ENCODE data around the gene DUSP28.

DNA sequence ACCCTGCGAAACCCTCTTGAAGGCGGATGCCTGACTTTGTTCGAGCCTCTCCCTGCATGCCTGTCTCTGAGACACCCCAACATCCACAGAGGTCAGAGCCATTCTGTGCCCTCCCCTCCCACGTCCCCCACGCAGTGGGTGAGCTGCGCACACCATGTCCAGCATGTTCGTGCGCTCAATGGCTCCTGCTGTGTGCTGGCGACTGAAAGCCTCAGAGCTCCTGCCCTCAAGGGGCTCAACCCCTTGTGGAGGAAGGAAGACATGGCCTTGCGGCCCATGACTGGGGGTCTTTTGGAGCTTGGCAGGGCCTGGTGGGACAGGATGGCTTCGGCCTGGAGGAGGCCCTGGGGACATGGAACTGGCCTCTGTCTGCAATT lies 48.1 kb upstream of the DUSP28 start:
- TF ChIP-seq, protein P1, sequence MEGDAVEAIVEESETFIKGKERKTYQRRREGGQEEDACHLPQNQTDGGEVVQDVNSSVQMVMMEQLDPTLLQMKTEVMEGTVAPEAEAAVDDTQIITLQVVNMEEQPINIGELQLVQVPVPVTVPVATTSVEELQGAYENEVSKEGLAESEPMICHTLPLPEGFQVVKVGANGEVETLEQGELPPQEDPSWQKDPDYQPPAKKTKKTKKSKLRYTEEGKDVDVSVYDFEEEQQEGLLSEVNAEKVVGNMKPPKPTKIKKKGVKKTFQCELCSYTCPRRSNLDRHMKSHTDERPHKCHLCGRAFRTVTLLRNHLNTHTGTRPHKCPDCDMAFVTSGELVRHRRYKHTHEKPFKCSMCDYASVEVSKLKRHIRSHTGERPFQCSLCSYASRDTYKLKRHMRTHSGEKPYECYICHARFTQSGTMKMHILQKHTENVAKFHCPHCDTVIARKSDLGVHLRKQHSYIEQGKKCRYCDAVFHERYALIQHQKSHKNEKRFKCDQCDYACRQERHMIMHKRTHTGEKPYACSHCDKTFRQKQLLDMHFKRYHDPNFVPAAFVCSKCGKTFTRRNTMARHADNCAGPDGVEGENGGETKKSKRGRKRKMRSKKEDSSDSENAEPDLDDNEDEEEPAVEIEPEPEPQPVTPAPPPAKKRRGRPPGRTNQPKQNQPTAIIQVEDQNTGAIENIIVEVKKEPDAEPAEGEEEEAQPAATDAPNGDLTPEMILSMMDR (conservative IDR thresholded peaks at IDR 0.05; ENCODE audit: low read depth in 2 of 2) = no peak
- TF ChIP-seq, protein P2, sequence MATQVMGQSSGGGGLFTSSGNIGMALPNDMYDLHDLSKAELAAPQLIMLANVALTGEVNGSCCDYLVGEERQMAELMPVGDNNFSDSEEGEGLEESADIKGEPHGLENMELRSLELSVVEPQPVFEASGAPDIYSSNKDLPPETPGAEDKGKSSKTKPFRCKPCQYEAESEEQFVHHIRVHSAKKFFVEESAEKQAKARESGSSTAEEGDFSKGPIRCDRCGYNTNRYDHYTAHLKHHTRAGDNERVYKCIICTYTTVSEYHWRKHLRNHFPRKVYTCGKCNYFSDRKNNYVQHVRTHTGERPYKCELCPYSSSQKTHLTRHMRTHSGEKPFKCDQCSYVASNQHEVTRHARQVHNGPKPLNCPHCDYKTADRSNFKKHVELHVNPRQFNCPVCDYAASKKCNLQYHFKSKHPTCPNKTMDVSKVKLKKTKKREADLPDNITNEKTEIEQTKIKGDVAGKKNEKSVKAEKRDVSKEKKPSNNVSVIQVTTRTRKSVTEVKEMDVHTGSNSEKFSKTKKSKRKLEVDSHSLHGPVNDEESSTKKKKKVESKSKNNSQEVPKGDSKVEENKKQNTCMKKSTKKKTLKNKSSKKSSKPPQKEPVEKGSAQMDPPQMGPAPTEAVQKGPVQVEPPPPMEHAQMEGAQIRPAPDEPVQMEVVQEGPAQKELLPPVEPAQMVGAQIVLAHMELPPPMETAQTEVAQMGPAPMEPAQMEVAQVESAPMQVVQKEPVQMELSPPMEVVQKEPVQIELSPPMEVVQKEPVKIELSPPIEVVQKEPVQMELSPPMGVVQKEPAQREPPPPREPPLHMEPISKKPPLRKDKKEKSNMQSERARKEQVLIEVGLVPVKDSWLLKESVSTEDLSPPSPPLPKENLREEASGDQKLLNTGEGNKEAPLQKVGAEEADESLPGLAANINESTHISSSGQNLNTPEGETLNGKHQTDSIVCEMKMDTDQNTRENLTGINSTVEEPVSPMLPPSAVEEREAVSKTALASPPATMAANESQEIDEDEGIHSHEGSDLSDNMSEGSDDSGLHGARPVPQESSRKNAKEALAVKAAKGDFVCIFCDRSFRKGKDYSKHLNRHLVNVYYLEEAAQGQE (IDR thresholded peaks at IDR 0.05; ENCODE audit: unreplicated experiment) = no peak
- TF ChIP-seq EZH2 (IDR thresholded peaks at IDR 0.05; ENCODE audit: low read depth, unreplicated experiment) (no peak), POLR2AphosphoS5 (IDR thresholded peaks at IDR 0.05; ENCODE audit: low read depth) (no peak), EZH2phosphoT487 (IDR thresholded peaks at IDR 0.05; ENCODE audit: unreplicated experiment) (no peak), CREB1 (CRISPR knock-in tag; IDR thresholded peaks at IDR 0.05; ENCODE audit: low read depth) (no peak), ZNF331 (CRISPR knock-in tag; IDR thresholded peaks at IDR 0.05; ENCODE audit: low read depth) (no peak), NANOG (IDR thresholded peaks at IDR 0.05; ENCODE audit: borderline replicate concordance) (no peak), ZNF114 (CRISPR knock-in tag; IDR thresholded peaks at IDR 0.05) (no peak), JUNB (IDR thresholded peaks at IDR 0.05; ENCODE audit: unreplicated experiment) (no peak), STAT1 (IDR thresholded peaks at IDR 0.05; ENCODE audit: unreplicated experiment) (no peak)
- TF ChIP-seq, protein P3, sequence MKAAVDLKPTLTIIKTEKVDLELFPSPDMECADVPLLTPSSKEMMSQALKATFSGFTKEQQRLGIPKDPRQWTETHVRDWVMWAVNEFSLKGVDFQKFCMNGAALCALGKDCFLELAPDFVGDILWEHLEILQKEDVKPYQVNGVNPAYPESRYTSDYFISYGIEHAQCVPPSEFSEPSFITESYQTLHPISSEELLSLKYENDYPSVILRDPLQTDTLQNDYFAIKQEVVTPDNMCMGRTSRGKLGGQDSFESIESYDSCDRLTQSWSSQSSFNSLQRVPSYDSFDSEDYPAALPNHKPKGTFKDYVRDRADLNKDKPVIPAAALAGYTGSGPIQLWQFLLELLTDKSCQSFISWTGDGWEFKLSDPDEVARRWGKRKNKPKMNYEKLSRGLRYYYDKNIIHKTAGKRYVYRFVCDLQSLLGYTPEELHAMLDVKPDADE (IDR thresholded peaks at IDR 0.05) = no peak
- TF ChIP-seq, protein P4, sequence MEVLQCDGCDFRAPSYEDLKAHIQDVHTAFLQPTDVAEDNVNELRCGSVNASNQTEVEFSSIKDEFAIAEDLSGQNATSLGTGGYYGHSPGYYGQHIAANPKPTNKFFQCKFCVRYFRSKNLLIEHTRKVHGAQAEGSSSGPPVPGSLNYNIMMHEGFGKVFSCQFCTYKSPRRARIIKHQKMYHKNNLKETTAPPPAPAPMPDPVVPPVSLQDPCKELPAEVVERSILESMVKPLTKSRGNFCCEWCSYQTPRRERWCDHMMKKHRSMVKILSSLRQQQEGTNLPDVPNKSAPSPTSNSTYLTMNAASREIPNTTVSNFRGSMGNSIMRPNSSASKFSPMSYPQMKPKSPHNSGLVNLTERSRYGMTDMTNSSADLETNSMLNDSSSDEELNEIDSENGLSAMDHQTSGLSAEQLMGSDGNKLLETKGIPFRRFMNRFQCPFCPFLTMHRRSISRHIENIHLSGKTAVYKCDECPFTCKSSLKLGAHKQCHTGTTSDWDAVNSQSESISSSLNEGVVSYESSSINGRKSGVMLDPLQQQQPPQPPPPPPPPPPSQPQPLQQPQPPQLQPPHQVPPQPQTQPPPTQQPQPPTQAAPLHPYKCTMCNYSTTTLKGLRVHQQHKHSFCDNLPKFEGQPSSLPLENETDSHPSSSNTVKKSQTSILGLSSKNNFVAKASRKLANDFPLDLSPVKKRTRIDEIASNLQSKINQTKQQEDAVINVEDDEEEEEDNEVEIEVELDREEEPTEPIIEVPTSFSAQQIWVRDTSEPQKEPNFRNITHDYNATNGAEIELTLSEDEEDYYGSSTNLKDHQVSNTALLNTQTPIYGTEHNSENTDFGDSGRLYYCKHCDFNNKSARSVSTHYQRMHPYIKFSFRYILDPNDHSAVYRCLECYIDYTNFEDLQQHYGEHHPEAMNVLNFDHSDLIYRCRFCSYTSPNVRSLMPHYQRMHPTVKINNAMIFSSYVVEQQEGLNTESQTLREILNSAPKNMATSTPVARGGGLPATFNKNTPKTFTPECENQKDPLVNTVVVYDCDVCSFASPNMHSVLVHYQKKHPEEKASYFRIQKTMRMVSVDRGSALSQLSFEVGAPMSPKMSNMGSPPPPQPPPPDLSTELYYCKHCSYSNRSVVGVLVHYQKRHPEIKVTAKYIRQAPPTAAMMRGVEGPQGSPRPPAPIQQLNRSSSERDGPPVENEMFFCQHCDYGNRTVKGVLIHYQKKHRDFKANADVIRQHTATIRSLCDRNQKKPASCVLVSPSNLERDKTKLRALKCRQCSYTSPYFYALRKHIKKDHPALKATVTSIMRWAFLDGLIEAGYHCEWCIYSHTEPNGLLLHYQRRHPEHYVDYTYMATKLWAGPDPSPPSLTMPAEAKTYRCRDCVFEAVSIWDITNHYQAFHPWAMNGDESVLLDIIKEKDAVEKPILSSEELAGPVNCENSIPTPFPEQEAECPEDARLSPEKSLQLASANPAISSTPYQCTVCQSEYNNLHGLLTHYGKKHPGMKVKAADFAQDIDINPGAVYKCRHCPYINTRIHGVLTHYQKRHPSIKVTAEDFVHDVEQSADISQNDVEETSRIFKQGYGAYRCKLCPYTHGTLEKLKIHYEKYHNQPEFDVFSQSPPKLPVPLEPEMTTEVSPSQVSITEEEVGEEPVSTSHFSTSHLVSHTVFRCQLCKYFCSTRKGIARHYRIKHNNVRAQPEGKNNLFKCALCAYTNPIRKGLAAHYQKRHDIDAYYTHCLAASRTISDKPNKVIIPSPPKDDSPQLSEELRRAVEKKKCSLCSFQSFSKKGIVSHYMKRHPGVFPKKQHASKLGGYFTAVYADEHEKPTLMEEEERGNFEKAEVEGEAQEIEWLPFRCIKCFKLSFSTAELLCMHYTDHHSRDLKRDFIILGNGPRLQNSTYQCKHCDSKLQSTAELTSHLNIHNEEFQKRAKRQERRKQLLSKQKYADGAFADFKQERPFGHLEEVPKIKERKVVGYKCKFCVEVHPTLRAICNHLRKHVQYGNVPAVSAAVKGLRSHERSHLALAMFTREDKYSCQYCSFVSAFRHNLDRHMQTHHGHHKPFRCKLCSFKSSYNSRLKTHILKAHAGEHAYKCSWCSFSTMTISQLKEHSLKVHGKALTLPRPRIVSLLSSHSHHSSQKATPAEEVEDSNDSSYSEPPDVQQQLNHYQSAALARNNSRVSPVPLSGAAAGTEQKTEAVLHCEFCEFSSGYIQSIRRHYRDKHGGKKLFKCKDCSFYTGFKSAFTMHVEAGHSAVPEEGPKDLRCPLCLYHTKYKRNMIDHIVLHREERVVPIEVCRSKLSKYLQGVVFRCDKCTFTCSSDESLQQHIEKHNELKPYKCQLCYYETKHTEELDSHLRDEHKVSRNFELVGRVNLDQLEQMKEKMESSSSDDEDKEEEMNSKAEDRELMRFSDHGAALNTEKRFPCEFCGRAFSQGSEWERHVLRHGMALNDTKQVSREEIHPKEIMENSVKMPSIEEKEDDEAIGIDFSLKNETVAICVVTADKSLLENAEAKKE (CRISPR knock-in tag; IDR thresholded peaks at IDR 0.05) = no peak

Measured in GM23338 (cell line).